Ovary (tissue), 9 donors: ENCODE measurements around the gene PID1. TPM values are rescaled to one million over a fixed set of nuclear protein-coding genes. Genes with fewer than 3 reads are reported as not detected.

Experiments used
- DNase-seq, 5 donors: peaks; one replicate each; pipeline ENCODE4 v3.0.0-alpha.2; 2019 to 2020
- H3K27ac ChIP-seq, 2 donors: fragments of 200-600 bp; one replicate each; pipeline versions ENCODE4 v1.5.1 to v1.8.0; 2019 to 2022
- H3K27me3 ChIP-seq: fragments of 200-600 bp; one replicate; pipeline ENCODE4 v1.8.0; 2022
- H3K36me3 ChIP-seq: fragments of 200-600 bp; sonication (generic); one replicate; pipeline ENCODE4 v1.5.1; 2019
- H3K4me1 ChIP-seq: one replicate; pipeline ENCODE4 v1.8.1; 2013; ENCODE audit warnings: mild to moderate bottlenecking, moderate library complexity; ENCODE audit not compliant: insufficient read depth
- H3K4me3 ChIP-seq: fragments of 200-600 bp; sonication (generic); one replicate; pipeline ENCODE4 v1.5.1; 2017
- H3K9me3 ChIP-seq, 2 donors: fragments of 200-600 bp in 1 of 2; sonication (generic) in 1 of 2; one replicate each; pipeline versions ENCODE4 v1.5.1 to v1.8.1; 2013 to 2019; ENCODE audit warnings: mild to moderate bottlenecking in 1 of 2, moderate library complexity in 1 of 2
- CTCF ChIP-seq, 3 donors: fragments of 450-650 bp in 2 of 3; fragments of 200-600 bp in 1 of 3; IDR thresholded peaks; one replicate each; pipeline versions ENCODE4 v1.5.1 to v1.8.0; 2016 to 2022; ENCODE audit warnings: antibody characterized with exemption in 3 of 3, mild to moderate bottlenecking in 1 of 3
- EP300 ChIP-seq: sonication (generic); formaldehyde crosslinking; IDR thresholded peaks from one replicate; pipeline ENCODE4 v1.6.1; 2017; ENCODE audit warnings: antibody characterized with exemption
- POLR2A ChIP-seq: fragments of 450-650 bp; IDR thresholded peaks from one replicate; pipeline ENCODE4 v1.6.1; 2017; ENCODE audit warnings: antibody characterized with exemption, mild to moderate bottlenecking, moderate library complexity
- WGBS, 3 donors: extraction: QIAGEN DNeasy Blood & Tissue Kit in 1 of 3; methylation state at CpG; one replicate each; pipeline versions ENCODE4 v1.1.5 to v1.1.7; 2013 to 2017; 5-methylcytosine and 5-hydroxymethylcytosine counted together
- intact Hi-C, 4 donors: fragments of 100-400 bp; cut with DNase I; formaldehyde crosslinking; loops; one replicate each; pipeline versions ENCODE4 v1.11.0 to v1.15.1; 2022 to 2023
- polyA plus RNA-seq, 2 donors: library from polyadenylated mRNA; stranded (reverse); fragments of 200-250 nt in 1 of 2; fragments of 350-450 nt in 1 of 2; fragmentation: Illumina TruSeq in 1 of 2; extraction: RNeasy Lipid Tissue Mini Kit (QIAGEN cat#74804) in 1 of 2; gene quantifications; one replicate each; pipeline ENCODE4 v1.2.3, GENCODE V29; 2013 to 2014
- total RNA-seq, 7 donors: library from RNA; depleted of rRNA in 2 of 7; stranded (reverse); fragments of >200 nt in 2 of 7; fragmentation: NEBNext Ultra II Directional in 3 of 7; extraction: Animal tissue kit (Norgen Biotek cat#: 25700) in 3 of 7; gene quantifications; one replicate each; pipeline versions ENCODE4 v1.1.0 to v1.2.4, GENCODE V29; 2016 to 2023
- donor health status: DM: no; HTN: no; CAD: no; lungs with moderate emphysema.
- donor health status: DM: no; HTN: no; CAD: no.
- donor health status: Bipolar disorder and iron deficiency.
- donor health status: DM: yes; HTN: yes; CAD: no.
- donor health status: DM: no; HTN: no; CAD: no.
- donor health status: DM: yes; HTN: yes; CAD: no.

PID1 gene
- total and polyA plus RNA-seq, 9 donors: 19.8 to 66.1 (median 32.4) TPM

- intact Hi-C loops: no loop called here
- Histone ChIP-seq H3K36me3 (no peaks in the 10 kb centered on the region), H3K27ac (peak overlapping the region in 1 of 2 donors; percentile 44)
These were observed 39.7 kb downstream of the PID1 start for GRCh38 chr2:229231328-229231868.

GRCh38 chr2:229230911-229231310, 40.2 kb downstream of the PID1 start:
- 62 to 92% (median 72%) methylated on average over 4 of the region's 4 CpGs for WGBS, 3 donors

More at GRCh38 chr2:229231328-229231868, 39.7 kb downstream of the PID1 start:
- Histone ChIP-seq H3K27me3 (no peaks in the 10 kb centered on the region), H3K9me3 (no peaks in the 10 kb centered on the region), H3K4me3 (no peak overlapping the region), H3K4me1 (peaks cover 13% of the 10 kb centered on the region)
- WGBS, 3 donors: 72 to 78% (median 73%) methylated on average over 3 of the region's 3 CpGs
- DNase-seq: no peak
- TF ChIP-seq EP300: no peak
- no peak for TF ChIP-seq CTCF (IDR thresholded peaks at IDR 0.05)
- TF ChIP-seq POLR2A: no peak

GRCh38 chr2:229230256-229230655, 40.8 kb downstream of the PID1 start:
- H3K27me3 ChIP-seq: no peaks in the 10 kb centered on the region
- H3K36me3 ChIP-seq: no peaks in the 10 kb centered on the region
- 12 to 34% (median 15%) methylated on average over 2 of the region's 2 CpGs for WGBS, 3 donors
- intact Hi-C loops: no loop called here
- peak overlapping the region in 1 of 2 donors; percentile 44 for H3K27ac ChIP-seq
- H3K9me3 ChIP-seq: no peaks in the 10 kb centered on the region
- no peak for DNase-seq
- H3K4me3 ChIP-seq: no peak overlapping the region
- H3K4me1 ChIP-seq: peaks cover 13% of the 10 kb centered on the region
- TF ChIP-seq CTCF (IDR thresholded peaks at IDR 0.05) (no peak), EP300 (no peak)

More at GRCh38 chr2:229230911-229231310, 40.2 kb downstream of the PID1 start:
- no peaks in the 10 kb centered on the region for H3K36me3 ChIP-seq
- peaks cover 13% of the 10 kb centered on the region for H3K4me1 ChIP-seq
- H3K4me3 ChIP-seq: no peak overlapping the region
- no peaks in the 10 kb centered on the region for H3K9me3 ChIP-seq
- intact Hi-C loops: no loop called here
- DNase-seq: peak in 2 of 5 donors; percentile 17 to 19
- H3K27me3 ChIP-seq: no peaks in the 10 kb centered on the region
- peak overlapping the region in 1 of 2 donors; percentile 44 for H3K27ac ChIP-seq
- TF ChIP-seq POLR2A: no peak
- no peak for TF ChIP-seq CTCF (IDR thresholded peaks at IDR 0.05)
- TF ChIP-seq EP300: no peak

- DNase-seq: no peak
- peaks cover 9% of the 10 kb centered on the region for H3K4me1 ChIP-seq
- WGBS, 3 donors: 52 to 83% (median 79%) methylated on average over 2 of the region's 2 CpGs
- no peaks in the 10 kb centered on the region for H3K9me3 ChIP-seq
- H3K27ac ChIP-seq: no peak overlapping the region
- no peak overlapping the region for H3K4me3 ChIP-seq
- no peaks in the 10 kb centered on the region for H3K36me3 ChIP-seq
- intact Hi-C loops: no loop called here
- H3K27me3 ChIP-seq: no peaks in the 10 kb centered on the region
- TF ChIP-seq POLR2A: no peak
- no peak for TF ChIP-seq CTCF (IDR thresholded peaks at IDR 0.05)
- no peak for TF ChIP-seq EP300
These were observed 44.7 kb downstream of the PID1 start for GRCh38 chr2:229226382-229226781.
